ENCODE results near the gene MYO10.

- TF ChIP-seq, protein P1, sequence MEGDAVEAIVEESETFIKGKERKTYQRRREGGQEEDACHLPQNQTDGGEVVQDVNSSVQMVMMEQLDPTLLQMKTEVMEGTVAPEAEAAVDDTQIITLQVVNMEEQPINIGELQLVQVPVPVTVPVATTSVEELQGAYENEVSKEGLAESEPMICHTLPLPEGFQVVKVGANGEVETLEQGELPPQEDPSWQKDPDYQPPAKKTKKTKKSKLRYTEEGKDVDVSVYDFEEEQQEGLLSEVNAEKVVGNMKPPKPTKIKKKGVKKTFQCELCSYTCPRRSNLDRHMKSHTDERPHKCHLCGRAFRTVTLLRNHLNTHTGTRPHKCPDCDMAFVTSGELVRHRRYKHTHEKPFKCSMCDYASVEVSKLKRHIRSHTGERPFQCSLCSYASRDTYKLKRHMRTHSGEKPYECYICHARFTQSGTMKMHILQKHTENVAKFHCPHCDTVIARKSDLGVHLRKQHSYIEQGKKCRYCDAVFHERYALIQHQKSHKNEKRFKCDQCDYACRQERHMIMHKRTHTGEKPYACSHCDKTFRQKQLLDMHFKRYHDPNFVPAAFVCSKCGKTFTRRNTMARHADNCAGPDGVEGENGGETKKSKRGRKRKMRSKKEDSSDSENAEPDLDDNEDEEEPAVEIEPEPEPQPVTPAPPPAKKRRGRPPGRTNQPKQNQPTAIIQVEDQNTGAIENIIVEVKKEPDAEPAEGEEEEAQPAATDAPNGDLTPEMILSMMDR (IDR thresholded peaks at IDR 0.05) = no peak
- no peak for TF ChIP-seq POLR2A (IDR thresholded peaks at IDR 0.05)
Observed at GRCh38 chr5:16805486-16805885, 130.6 kb downstream of the MYO10 start.
